GM19035 (cell line): Measurements from ENCODE around the gene PCYOX1L.
"Not testable (repeated sequence)": the region's sequence is repeated elsewhere in the genome, so short reads cannot be mapped to it uniquely, and the experiment has no call there.

Source experiments
- ATAC-seq: cut with Tn5 transposase; IDR thresholded peaks from one replicate; pipeline ENCODE4 v1.9.1; 2021; ENCODE audit not compliant: unreplicated experiment

Gene PCYOX1L

GRCh38 chr5:149382517-149383220 is 24.8 kb downstream of the PCYOX1L start:
- no peak for ATAC-seq

GRCh38 chr5:149383399-149383798 is 25.6 kb downstream of the PCYOX1L start:
- ATAC-seq: no peak

- no peak for ATAC-seq
Observed at GRCh38 chr5:149386166-149386565, 28.3 kb downstream of the PCYOX1L start.

GRCh38 chr5:149387081-149387631 is 29.3 kb downstream of the PCYOX1L start:
- no peak for ATAC-seq

- no peak for ATAC-seq
Observed at GRCh38 chr5:149387982-149388381, 30.1 kb downstream of the PCYOX1L start.

- no peak for ATAC-seq
Observed at GRCh38 chr5:149388498-149389190, 30.8 kb downstream of the PCYOX1L start.

GRCh38 chr5:149389552-149390495 is 32.0 kb downstream of the PCYOX1L start:
- ATAC-seq: no peak

- ATAC-seq: not testable (repeated sequence)
Observed at GRCh38 chr5:149391076-149391475, 33.2 kb downstream of the PCYOX1L start.

GRCh38 chr5:149391524-149391923 is 33.7 kb downstream of the PCYOX1L start:
- no peak for ATAC-seq

GRCh38 chr5:149392718-149393117 is 34.9 kb downstream of the PCYOX1L start:
- no peak for ATAC-seq

- not testable (repeated sequence) for ATAC-seq
Observed at GRCh38 chr5:149394996-149395395, 37.1 kb downstream of the PCYOX1L start.

GRCh38 chr5:149397530-149397929 is 39.7 kb downstream of the PCYOX1L start:
- ATAC-seq: no peak

- ATAC-seq: not testable (repeated sequence)
Observed at GRCh38 chr5:149398747-149399266, 41.0 kb downstream of the PCYOX1L start.

GRCh38 chr5:149399775-149400174 is 41.9 kb downstream of the PCYOX1L start:
- no peak for ATAC-seq

GRCh38 chr5:149400304-149400703 is 42.5 kb downstream of the PCYOX1L start:
- no peak for ATAC-seq

GRCh38 chr5:149401051-149401450 is 43.2 kb downstream of the PCYOX1L start:
- no peak for ATAC-seq

GRCh38 chr5:149402291-149402690 is 44.4 kb downstream of the PCYOX1L start:
- ATAC-seq: no peak

GRCh38 chr5:149403923-149404745 is 46.3 kb downstream of the PCYOX1L start:
- ATAC-seq: no peak

GRCh38 chr5:149404746-149405549 is 47.1 kb downstream of the PCYOX1L start:
- ATAC-seq: no peak
